ENCODE measurements around the gene HOXA10. TPM values are rescaled to one million over a fixed set of nuclear protein-coding genes. Genes with fewer than 3 reads are reported as not detected.

HOXA10 gene
- total and polyA plus RNA-seq, 11 donors, result 0.06 to 0.36 (median 0.18) TPM; not detected in 8

DNA sequence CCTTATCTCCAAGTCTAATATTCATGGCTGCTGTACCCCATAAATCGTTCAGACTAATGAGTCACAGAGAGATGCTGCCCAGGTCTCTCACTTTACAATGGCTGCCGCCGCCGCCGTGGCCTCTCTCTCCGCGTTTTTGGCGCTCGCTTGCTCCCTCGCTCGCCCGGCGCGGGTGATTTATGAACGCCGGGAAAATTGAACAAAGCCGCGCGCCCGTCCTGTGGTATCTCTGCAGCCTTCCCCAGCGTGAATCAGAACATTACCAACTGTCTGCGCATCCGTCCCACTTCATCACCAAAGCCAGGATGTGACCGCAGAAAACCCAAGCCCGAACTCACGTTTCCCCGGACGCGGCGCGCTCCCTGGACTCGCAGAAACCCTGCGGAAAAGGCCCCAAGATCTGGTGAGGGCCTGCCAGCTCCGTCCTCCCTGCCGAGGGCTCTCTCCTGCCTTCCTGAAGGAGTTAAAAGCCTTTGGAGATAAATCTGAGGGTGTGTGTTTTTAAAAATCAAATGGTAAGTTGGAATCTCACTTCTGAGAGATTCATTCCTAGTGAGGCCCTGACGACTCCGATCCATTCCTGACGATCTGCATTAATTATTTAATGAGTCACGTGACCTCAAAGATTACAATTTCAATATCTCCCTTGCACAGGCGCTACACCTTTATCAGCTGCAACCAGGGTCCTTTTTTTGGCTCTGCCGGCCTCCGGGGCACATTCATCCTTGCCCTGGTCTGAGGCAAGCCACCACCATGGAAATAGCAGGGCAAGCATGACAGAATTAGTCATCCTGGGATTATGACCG is 49.8 kb downstream of the HOXA10 start:
- ATAC-seq, result no peak
- peak overlapping the region in 1 of 12 donors; percentile 48 for H3K27ac ChIP-seq
- intact Hi-C loops (cut with DNase I), result no loop called here

DNA sequence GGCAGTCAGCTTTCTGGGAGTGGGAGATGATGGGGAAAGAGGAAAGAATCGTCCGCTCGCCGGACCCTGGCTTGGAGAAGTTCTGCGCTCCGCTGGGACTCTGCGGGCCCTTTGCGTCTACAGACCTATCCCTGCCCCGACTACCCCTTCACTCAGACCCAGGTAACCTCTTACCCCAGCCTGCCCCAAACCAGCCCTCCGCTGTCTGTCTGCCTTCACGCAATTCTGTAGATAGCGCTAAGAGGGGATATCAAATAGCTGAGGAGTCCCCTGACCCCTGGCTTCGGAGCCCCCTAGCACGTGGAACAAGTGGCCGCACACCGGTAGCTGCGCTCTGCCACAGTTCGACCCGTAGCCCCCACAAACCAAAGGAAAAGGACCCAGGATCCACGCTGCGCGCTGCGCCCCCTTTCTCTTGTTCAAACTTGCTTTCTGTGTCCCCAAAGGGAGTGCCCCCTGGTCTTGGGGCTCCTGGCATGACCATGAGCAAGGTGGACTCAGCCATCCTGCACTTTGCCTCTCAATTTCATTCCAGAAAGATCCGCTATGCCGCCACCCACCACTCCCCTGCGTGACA is 50.6 kb downstream of the HOXA10 start:
- peak in 1 of 5 donors; percentile 55 for DNase-seq
- intact Hi-C loops (cut with DNase I), result no loop called here
- Histone ChIP-seq H3K36me3 (no peaks in the 10 kb centered on the region), H3K27me3 (peaks cover 28 to 99% (median 79%) of the 10 kb centered on the region in 9 donors), H3K4me3 (no peak overlapping the region), H3K27ac (peak overlapping the region in 1 of 12 donors; percentile 48), H3K9me3 (no peaks in the 10 kb centered on the region), H3K4me1 (peaks cover 0 to 3% (median 0%) of the 10 kb centered on the region in 12 donors)
- 27 to 41% (median 32%) methylated on average over 25 to 26 of the region's 26 CpGs for WGBS, 4 donors
- ATAC-seq, result no peak
- no peak for TF ChIP-seq CTCF (IDR thresholded peaks at IDR 0.05)
- TF ChIP-seq POLR2A (IDR thresholded peaks at IDR 0.05), result no peak

More for the DNA sequence above, 49.8 kb downstream of the HOXA10 start:
- WGBS, 4 donors, result 22 to 34% (median 23%) methylated on average over 41 to 43 of the region's 43 CpGs
- H3K36me3 ChIP-seq, result no peaks in the 10 kb centered on the region
- peaks cover 35 to 99% (median 85%) of the 10 kb centered on the region in 9 donors for H3K27me3 ChIP-seq
- no peak for TF ChIP-seq CTCF (IDR thresholded peaks at IDR 0.05)
- no peak for TF ChIP-seq POLR2A (IDR thresholded peaks at IDR 0.05)
- peaks cover 0 to 3% (median 0%) of the 10 kb centered on the region in 12 donors for H3K4me1 ChIP-seq
- H3K9me3 ChIP-seq, result no peaks in the 10 kb centered on the region
- H3K4me3 ChIP-seq, result no peak overlapping the region
- no peak for DNase-seq

GRCh38 chr7:27123007-27123476 is 51.1 kb downstream of the HOXA10 start:
- peaks cover 28 to 99% (median 78%) of the 10 kb centered on the region in 9 donors for H3K27me3 ChIP-seq
- 11 to 45% (median 24%) methylated on average over 13 to 14 of the region's 14 CpGs for WGBS, 4 donors
- no peak for TF ChIP-seq CTCF (IDR thresholded peaks at IDR 0.05)
- TF ChIP-seq POLR2A (IDR thresholded peaks at IDR 0.05), result no peak
- H3K4me3 ChIP-seq, result peak overlapping the region in 2 of 12 donors; percentile 30 to 49
- ATAC-seq (no peak), DNase-seq (no peak)
- peaks cover 0 to 3% (median 0%) of the 10 kb centered on the region in 12 donors for H3K4me1 ChIP-seq
- no peaks in the 10 kb centered on the region for H3K9me3 ChIP-seq
- H3K36me3 ChIP-seq, result no peaks in the 10 kb centered on the region
- H3K27ac ChIP-seq, result peak overlapping the region in 6 of 12 donors; percentile 12 to 68 (median 55)
- intact Hi-C loops (cut with DNase I), result no loop called here

All from heart left ventricle (tissue), 16 donors.